Suppressor macrophage treated with lipopolysaccharide for 4 hours (primary cell): ENCODE data around the gene IGLON5.
A peak's percentile ranks its signal among the peaks of the same experiment; 100 is the strongest.

Source experiments
- DNase-seq: peaks from one replicate; pipeline ENCODE4 v3.0.0-alpha.2; 2020

IGLON5 gene

DNA sequence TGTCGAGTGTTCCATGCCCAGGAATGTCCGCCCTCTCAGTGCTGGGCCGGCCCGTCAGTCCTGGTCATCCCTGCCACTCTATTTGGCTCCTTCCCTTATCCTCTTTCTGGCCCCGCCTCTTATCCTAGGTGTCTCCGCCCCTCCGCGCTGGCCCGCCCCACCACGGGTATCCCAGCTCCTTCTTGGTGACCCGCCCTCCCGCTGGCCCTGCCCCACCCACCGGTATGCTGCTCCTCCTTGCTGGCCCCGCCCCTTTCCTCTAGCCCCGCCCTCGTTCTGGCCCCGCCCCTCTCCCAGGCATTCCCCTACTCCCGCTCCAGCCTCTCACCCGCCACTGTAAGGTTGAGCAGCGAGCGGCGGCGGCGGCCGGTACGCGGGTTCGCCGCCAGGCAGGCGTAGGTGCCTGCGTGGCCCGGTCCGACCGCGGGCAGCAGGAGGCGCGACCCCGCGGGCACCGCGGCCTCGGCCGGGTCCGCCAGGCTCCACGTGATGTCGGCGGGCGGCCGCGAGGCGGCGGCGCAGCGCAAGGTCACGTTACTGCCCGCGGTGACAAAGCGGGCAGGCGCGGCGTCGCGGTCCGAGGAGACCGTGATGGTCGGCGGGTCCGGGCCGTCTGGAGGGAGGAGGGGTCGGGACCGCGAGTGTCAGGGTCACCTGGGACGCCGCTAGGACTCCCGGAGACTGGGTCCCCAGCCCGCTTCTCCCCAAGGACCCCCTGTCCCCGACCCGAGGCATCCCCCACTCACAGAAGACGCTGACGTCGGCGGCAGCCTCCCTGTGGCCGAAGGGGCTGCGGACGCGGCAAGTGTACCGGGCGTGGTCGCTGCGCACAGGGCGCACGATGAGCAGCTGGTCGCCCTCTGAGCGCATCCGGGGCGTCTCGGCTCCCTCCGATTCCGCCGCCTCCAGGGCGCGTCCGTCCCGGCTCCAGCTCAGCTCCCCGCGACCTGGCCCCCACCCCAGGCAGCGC is 28.5 kb downstream of the IGLON5 start:
- DNase-seq: peak; percentile 100

DNA sequence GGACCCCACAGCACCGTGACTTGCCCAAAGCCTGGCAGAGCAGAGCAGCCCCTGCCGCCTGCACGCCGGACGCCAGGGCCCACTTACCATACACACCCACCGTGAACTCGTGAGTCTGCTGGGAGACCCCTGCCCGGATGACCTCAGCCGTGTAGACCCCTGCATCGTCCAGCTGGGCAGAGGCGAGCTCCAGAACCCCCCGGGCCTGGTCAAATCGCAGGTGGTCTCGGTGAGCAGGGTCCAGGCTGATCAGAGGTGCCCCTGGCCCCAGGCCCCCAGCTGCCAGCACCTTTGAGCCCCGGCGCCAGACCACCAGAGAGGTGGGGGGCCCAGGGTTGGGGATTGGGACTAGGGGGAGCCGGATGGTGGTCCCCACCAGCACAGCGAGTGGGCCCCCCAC is 29.6 kb downstream of the IGLON5 start:
- no peak for DNase-seq

DNA sequence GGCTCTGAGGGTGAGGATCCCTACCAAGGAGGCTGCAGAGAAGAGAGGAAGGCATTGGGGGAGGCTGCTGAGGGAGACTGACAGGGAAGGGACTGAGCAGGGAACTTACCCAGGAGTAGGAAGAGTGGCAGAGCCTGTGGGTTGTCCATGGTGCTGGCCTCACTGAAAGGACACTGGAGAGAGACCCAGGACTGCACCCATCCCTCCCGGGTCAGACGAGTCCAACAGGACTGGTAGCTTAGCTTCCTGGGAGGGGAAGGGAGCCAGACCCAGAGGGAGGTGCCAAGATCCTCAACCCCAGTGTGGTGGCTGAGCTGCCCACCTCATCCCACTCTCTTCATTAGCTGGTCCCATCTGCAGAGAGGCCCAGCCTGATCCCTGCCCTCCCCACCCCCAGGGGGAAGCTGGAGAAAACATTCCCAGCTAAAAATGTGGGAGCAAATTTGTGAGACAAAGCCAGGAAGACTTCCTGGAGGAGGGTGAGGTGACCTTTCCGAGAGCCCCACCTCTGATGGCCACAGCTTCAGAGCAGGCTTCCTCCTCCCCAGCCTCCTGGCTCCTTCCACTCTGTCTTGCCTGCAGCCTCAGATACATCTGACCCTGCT is 30.6 kb downstream of the IGLON5 start, which contains the start of gene VSIG10L:
TSS of gene VSIG10L (minus strand) at position 164 of the 605 bp plus-strand sequence. CDS start at position 149, 15 bp downstream.
- DNase-seq: no peak

DNA sequence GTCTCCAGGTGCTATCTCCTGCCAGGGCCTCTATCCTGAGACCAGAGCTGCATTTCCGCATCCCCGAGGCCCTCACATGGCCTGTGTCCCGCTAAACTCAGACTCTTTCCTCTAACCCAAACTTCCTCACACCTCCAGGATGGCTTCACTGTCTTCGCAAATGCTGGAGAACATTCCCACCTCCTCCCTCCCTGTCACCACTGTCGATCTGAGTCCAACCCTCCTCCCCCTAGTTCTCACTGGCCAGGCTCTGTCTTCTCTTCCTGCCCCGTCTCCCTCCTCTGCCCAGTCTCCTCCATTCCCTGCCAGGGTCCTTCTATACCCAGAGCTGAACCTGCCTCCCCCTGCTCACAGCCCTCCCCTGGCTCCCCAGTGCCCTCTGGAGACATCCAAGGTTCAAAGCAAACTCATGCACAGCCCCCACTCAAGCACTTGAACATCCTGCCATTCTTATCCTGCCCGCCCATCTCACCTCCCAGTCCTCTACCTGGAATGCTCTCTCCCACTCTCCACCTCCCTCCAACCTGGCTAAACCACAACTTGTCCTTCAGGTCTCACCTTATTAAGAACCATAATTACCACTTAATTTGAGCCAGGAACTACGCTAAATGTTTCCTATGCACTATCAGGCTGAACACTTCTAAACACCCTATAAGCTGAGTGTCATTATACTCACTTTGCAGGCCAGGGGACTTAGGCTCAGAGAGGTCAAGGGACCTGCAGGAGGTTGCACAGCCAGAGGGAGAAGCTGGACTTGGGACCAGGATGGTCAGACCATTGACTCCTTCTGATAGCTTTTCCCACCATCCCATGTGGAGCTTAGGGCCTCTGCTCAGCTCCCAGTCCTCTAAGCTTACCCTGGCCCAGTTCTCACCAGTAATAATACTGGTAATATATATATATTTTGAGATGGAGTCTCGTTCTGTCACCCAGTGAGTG is 31.5 kb downstream of the IGLON5 start:
- no peak for DNase-seq

DNA sequence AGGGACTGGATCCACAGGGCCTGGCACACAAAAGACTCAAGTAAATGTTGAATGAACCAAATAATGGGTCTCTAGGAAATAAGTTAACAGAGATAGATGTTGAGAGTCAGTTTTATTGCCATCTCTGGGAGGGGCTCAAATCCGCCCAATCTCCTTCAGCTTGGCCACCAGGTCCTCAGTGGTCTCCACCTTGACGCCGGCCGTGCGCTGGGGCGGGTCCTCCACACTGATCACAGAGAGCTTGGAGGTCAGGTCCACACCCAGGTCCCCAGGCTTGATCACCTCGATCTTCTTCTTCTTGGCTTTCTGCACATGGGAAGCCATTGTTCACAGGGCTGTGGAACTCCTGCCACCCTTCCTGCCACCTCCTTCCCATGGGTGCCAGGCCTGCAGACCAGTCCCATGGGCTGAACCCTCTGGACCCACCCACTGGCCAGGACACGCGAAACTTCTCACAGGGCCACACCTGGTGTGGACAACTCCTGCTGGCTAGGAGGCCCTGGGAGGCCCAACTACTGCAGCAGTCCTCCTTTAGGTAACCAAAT is 33.7 kb downstream of the IGLON5 start:
- no peak for DNase-seq

DNA sequence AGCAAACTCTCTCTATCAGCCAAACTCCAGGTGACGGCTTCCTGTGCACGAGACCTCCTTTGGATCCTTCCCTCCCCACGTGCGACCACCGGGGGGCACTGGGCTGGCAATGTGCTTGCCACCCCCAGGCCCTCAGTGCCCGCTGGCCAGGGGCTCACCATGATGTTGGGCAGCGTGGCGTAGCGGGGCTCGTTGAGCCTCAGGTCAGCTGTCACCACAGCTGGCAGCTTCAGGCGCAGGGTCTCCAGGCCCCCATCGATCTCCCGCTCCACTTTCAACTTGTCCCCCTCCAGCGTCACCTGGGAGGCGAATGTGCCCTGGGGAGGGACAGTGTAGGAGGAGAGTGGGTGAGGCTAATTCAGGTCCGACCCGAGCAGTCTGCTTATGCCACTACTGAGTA is 35.3 kb downstream of the IGLON5 start:
- DNase-seq: no peak

DNA sequence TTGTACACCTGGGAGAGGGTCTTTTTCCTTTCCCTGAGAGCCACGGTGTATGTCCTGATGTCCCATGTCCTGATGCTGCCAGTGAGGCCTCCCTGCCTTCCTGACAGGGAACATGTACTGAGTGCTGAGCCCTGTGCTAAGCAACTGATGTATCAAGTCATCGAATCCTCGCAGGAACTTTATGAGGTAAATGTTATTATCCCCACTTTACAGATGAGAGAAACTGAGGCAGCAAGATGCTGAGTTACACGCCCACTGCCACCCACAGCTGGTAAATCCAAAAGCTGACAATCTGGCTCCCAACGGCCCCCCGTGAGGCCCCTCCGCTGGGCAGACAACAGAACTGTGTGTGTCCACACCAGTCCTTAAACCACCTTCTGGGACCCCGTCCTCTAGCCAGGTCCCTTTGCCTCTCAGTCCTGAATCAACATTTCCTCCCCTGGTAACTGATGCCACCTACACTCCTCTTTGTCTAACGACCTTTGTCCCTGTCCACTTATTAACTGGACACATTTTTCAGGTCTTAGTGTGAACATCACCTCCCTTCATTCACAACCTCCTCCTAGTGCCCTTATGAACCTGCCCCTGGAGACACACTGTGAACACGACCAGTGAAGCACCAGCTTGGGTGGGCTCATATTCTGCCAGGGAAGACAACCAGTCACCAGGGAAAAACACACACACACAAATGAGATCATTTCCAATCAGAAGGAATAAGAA is 35.9 kb downstream of the IGLON5 start:
- DNase-seq: no peak

DNA sequence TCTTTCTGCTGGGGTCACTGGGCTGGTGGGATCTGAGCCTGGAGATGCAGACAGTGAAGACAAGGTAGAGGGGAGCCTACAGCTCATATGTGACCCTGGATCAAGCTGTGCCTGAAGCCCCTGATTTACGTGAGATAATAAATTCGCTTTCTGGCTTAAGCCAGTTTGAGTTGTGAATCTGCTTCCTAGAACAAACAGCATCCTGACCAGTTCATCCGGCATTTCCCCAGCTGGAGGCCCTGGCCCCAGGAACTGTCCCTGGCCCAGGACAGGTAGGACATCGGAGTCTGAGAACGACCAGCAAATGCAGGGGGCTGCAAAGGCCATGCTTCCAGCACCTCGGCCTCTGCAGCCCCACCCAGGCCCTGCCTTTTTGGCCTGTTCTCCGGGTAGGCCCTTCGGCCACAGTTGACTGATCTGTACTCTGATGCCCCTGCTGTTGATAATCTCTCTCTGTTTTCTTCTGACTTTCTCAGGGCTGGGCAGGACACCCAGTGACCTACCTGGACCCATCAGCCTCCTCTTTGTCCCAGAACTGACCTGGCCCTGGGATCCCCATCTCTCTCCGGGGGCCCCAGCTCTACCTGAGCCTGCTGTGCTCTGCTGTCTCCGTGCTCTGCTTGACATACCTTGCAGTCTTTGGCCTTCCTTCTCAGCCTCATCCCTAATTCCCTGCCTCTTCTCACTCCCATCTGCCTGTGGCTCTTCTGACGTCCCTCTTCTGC is 40.0 kb downstream of the IGLON5 start:
- no peak for DNase-seq

DNA sequence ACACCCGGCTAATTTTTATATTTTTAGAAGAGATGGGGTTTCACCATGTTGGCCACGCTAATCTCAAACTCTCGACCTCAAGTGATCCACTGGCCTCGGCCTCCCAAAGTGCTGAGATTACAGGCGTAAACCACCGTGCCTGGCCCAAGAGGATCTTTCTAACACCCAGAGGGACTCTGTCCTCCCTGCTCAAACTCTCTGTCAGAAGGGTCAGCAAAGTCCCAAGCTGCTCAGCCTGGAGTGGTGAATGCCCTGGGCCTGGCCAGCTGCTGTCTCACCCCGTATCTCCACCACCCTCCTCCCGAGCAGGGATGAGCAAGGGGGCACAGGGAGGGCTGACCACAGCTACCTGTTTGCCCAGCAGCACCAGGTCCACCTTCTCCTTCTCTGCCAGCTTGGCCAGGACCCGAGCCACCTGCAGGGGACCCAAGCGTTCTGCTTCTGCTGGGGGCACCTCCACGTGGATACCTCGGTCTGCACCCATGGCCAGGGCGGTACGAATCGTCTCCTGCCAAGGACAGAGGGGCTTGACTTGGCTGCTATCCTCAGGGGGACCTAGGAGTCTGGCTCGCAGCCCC is 41.4 kb downstream of the IGLON5 start:
- DNase-seq: no peak

DNA sequence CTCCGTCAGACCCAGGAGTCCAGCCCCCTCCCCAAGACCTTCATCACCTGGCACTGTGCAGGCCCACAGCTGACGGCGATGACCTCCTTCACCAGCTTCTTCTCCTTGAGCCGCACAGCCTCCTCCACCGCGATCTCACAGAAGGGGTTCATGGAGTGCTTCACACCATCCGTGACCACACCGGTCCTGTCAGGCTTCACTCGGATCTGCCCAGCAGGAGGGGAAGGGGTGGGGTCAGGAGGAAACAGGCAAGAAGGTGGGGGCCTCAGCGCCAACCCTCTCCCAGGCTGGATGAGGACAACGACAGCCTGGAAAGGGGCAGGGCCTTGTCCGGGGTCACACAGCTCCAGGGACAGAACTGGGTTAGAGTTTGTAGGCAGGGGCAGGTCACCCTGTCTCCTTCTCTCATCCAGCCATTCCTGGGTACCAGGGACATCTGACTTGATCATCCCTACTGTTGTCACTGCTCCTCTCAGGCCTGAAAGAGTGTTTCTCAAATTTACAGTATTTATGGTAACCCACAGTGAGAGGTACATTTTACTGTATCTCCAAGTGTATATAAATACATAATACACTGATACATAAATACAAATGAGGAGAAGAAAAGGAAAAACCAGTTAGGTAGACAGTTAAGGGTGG is 42.8 kb downstream of the IGLON5 start:
- DNase-seq: no peak

DNA sequence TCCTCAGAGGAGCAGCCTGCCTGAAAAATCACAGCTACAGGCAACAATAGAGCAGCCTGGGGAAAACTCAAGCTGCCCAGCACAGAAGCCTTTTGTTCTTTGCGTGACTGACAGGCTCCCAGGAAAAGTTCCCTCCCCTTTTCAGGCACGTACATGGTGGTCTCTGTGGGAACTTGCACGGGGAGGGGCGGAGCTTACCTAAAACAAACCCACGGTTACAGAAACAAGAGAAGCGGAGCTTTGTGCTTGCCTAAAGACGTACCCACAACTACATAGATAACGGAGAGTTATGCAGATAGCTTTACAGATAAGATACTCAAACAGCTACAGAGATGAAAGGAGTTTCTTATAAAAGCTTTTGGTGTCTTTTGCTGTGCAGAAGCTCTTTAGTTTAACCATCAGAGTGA is 43.3 kb downstream of the IGLON5 start:
- DNase-seq: no peak

DNA sequence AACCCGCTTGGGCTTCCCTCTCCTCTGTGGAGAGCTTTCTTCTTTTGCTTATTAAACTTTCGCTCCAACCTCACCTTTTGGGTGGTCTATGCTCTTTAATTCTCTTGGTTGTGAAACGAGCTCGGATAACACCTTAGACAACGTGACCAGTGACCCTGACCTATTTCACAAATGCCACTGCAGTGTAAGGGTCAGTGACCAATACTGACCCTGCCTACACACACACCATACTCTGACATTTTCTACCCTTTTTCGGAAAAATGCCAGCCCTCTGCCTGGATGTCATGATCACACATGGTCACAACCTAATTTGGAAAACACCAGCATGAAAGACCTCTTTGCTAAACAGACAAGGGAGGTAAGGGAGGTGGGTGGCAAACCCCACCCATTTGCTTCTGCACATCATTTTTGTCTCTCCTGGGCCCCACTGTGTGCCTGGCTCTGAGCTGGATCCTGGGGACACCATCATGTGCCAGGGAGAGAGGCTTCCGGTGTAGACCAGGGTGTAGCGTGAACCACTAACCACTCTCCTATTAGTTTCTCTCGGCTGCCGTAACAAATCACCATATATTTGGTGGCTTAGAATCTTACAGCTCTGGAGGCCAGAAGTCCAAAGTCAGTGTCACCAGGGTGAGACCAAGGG is 44.8 kb downstream of the IGLON5 start:
- no peak for DNase-seq

DNA sequence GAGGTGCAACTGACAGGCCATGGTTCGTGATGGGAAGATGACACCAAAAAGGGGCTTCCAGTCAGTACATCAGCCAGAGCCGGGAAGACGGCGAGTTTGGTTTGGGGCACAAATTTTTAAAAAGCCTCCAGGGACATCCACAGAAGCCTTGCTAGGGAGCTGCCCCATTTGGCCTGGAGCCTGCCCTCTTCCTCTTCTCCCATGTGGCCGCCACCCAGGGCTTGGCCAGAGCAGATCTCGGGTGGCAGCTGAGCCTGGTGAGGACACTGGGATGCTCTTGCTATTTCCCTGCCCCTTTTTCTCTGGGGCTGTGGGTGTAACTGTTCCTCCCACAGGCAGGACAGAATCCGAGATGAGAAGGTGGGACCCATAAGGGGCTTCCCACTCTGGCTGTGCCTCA is 46.5 kb downstream of the IGLON5 start:
- no peak for DNase-seq

DNA sequence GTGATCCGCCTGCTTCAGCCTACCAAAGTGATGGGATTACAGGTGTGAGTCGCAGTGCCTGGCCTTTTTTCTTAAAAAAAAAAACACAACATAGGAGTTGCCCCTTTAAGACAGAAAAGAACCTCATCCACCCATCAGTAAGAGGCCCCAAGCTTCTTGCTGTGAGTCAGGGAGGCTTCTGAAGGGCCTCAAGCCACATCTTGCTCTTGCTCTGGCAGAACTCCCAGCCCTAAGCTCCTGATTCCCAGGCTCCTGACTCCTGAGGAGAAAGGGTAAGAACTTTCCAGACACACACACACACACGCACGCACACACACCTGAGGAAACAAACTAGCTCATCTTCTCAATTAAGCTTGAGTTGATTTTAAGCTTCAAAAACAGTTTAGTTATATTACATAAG is 47.9 kb downstream of the IGLON5 start:
- no peak for DNase-seq

DNA sequence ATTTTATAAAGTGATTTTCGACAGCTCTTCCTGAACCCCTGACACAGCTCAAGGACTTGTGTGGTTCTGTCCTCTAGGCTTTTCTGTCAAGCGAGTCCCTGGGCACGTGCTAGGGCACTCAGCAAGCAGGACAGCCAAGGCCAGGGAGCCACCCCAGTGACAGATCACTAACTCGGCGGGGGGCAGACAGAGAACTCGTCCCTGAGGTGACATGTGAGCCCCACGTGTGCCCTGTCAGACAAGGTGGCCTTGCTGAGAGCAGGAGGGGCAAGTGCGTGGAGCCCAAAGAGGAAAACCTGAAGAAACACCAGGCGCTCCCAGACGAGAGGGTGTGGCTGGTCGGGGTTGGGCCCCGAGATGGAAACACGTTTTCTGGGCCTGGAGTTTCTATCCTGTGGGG is 49.8 kb downstream of the IGLON5 start:
- DNase-seq: no peak

DNA sequence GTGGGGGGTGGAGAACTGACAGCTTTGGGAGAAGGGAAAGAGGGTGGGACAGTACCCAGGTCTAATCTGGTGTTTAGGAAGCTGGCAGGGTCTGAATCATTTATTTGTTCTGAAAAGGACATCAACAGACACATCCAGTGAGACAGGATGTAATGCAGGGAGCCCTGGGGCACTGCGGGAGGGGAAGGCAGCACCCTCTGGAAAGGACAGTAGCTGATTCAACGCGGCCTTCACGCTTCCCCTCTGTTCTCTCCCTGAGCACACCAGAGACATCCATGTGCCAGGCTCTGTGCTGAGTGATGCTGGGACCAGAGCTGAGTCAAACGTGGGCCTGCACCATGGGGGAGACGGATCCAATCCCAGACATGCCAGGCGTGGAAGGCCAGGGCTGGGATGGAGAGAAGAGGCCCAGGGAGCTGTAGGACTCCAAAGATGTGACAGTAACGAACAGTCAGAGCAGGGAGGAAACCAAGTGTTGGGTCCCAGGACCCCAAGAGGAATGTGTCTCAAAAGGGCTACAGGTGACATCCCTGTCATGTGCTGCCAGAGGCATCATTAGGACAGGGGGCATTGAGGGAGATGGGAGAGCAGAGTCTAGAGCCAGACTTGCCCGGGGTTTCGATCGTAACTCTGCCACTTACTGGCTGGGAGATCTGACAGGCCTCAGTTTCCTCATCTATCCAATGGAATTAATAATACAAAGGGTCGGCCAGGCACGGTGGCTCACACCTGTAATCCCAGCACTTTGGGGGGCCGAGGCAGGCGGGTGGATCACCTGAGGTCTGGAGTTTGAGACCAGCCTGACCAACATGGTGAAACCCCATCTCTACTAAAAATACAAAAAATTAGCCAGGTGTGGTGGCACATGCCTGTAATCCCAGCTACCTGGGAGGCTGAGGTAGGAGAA is 53.0 kb downstream of the IGLON5 start:
- DNase-seq: no peak

DNA sequence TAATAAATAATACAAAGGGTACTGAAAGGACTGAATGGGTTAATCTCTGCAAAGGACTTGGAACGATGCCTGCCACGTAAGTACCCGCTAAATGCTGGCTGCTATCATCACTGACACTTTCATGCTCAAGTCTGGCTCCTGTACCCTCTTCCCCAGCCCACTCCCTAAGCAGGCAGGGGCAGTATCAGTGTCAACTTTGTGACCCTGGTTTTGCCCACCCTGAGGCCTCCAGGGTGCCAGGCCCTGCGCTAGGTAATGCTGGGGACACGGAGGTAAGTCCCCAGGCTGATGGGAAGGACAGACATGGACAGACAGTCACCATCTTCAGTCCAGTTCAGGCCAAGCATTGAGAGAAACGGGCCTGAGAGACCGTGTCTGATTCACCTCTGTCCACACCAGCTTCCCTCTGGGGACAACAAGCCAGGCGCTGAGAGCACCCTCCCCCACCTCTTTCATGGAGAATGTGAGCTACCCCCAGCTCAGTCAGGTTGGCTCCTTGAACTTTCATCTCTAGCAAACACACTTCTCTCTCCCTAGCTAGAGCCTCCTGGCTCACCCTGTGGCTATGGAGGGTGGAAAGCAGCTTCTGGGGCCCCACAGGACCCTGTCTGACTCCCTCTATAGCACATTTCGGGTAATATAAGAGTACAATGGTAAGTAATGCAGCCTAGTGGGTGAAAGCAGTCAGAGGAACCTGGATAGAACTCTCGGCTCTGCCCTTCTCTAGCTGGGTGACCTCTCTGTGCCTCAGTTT is 53.9 kb downstream of the IGLON5 start:
- peak; percentile 36 for DNase-seq

DNA sequence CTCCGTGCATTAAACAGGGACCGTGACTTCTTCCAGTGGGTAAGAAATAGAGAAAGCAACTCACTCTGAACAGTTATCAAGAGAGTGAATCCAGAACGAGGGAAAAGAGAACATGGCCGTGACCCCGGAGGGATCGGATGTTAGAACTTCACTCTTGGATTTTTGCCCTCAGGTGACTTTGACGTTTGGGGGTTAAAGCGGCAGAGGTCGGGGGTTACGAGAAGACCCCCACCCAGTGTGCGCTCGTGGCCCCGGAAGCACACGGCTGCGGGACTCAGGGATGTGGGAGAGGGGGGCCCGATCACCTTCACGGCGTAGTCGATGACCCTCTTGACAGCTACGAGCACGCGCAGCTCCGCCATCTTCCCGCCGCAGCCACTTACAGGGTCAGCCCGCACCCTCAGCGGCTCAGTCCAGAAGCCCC is 54.5 kb downstream of the IGLON5 start, which contains the start of gene ETFB:
TSS of gene ETFB (minus strand) at position 424 of the 424 bp plus-strand sequence. CDS start at position 362, 62 bp downstream.
- no peak for DNase-seq
